HG02884 (cell line): ENCODE measurements around the gene COL4A1.

Source experiments
- ATAC-seq: cut with Tn5 transposase; IDR thresholded peaks from one replicate; pipeline ENCODE4 v1.9.1; 2021; ENCODE audit warnings: mild to moderate bottlenecking, moderate library complexity; ENCODE audit not compliant: unreplicated experiment

COL4A1 gene

DNA sequence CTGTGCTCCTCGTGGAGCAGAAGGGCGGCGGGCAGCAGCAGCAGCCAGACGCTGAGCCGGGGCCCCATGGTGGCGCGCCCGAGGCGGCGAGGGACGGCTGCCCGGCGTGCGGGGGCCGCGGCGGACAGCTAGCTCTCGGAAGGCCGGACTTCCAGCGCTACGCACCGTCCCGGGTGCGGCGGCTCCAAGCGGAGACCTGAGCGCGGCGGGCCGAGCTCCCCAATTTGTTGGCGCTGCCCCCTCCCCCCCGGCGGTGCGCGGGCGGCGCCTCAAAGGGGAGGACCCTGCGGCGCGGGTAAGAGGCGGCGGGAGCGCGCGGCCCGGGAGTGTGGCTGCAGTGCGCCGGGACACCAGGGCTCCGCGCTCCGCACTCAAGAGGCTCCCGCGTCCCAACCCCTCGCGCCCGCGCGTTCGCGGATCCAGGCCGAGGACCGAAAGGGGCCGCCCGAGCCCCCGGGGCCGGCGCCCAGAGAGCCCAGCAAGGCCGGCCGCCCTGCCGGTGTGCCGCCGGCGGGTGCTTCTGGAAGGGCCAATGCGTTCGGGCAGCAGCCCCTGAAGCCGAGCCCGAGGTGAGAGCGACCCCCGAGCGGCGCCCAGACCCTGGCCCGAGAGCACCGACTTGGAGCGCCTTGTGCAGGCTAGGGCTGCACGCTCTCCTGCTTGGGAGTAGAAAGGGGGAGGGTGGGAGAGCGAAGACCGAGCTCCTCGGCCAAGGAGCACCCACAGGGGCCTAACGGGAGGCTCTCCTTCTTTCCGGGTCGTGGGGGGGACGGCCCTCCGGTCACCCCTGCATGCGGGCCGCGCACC lies at the start of gene COL4A1, which contains the start of gene COL4A2:
Gene COL4A1 (minus strand): TSS at position 198 of the 807 bp plus-strand sequence. CDS start 130 bp downstream, at position 68.
Gene COL4A2 (plus strand): TSS at position 325 of the 807 bp plus-strand sequence. CDS start 620 bp downstream, outside the sequence.
- no peak for ATAC-seq

DNA sequence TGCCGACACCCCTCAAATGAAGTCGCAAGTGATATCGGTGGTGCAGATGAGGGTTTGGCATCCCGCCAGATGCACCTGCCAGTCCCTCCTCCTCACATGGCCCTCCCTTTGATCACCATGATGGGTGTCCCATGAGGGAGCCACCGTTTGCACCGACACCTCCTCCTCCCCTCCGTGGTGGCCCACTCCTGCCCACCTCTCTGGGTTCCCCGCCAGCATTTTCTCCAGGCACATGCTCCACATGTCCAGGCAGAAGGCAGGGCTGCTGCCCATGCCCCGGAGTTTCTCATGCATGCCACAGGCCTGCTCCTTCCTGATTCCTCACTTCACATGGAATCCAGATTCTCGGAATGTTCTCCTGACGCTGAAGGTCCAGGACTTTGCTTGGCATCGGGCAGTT lies 49.4 kb upstream of the COL4A1 start:
- ATAC-seq, result no peak

- ATAC-seq, result no peak
Measured at GRCh38 chr13:110354715-110355473, 47.9 kb upstream of the COL4A1 start.

DNA sequence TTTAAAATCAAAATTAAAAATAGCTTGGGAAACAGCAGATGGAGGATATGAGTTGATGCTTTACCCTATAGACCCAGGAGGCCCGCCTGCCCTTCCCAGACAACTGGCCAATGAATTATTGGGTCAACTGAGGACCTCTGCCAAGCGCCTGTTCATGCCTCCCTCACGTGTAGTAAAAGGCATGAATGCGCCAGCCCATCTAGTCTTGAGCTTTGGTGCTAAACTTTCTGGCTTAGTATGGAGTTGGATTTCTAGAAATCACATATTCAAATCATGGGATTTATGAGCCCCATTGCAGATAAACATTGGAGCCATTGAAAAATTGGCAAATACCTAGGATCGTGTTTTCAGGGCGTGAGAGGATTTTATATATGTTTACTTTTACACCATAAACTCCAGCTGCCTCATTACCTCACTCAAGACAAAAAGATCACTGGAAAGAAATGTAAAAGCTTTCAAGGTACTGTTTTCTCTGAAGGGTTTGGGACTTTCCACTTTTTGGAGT lies 47.2 kb upstream of the COL4A1 start:
- no peak for ATAC-seq

GRCh38 chr13:110353339-110353977 lies 46.5 kb upstream of the COL4A1 start:
- no peak for ATAC-seq

DNA sequence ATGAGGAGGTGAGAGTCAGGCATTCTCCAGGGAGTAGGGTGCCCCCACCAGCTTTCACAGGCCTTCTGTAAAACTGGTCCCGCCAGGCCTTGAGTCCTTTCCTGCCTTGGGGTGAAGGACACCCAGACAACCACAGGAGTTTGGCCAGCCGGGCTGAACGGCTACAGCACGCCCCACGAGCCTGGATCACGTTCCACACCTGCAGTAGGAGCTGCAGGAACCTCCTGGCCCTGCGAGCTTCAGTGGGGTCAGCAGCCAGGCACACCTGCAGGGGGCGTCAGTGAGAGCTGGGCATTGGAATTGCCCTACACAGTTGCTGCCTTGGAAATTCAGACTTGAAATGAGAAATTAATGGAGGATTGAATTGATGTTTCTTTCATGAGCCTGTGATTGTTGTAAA lies 45.8 kb upstream of the COL4A1 start:
- ATAC-seq, result no peak

- ATAC-seq, result no peak
Measured at GRCh38 chr13:110351636-110352420, 44.9 kb upstream of the COL4A1 start.

GRCh38 chr13:110350509-110350908 lies 43.6 kb upstream of the COL4A1 start:
- no peak for ATAC-seq

DNA sequence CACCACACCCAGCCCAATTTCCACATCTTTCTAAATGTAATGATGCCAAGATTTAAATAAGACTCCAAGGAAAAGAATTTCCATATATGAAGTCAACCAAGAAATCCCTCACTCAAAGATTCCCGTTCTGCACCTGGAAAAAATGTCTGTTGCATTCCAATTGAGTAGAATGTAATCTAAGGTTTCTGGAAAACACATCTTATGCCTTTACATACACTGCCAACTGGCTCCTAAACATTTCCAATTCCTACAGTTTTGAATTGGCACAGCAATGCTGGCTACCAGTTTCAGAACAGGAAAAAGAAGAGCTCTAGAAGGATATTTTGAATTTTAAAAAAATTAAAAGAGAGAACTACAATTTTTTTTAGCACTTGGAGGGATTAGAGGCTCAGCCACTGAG lies 43.1 kb upstream of the COL4A1 start:
- no peak for ATAC-seq

DNA sequence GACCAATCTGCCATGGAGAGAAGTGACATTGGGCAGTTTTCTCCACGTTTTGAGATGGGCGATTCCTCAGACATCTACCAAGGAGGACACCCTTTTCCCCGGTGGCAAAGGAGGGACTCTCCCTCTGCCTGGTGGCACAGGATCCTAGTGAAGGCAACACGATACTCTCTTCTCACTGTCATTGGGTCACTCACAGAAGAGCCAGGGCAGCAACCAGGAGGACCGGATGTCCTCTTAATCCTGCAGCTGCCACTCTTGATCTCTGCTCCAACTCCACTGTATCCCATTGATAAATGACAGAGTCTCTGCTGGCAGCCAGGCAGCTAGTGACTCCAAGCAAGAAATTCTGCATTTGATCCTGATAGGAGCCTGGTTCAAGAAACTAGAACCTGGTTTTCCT lies 42.3 kb upstream of the COL4A1 start:
- no peak for ATAC-seq

GRCh38 chr13:110348309-110349105 lies 41.5 kb upstream of the COL4A1 start:
- no peak for ATAC-seq

DNA sequence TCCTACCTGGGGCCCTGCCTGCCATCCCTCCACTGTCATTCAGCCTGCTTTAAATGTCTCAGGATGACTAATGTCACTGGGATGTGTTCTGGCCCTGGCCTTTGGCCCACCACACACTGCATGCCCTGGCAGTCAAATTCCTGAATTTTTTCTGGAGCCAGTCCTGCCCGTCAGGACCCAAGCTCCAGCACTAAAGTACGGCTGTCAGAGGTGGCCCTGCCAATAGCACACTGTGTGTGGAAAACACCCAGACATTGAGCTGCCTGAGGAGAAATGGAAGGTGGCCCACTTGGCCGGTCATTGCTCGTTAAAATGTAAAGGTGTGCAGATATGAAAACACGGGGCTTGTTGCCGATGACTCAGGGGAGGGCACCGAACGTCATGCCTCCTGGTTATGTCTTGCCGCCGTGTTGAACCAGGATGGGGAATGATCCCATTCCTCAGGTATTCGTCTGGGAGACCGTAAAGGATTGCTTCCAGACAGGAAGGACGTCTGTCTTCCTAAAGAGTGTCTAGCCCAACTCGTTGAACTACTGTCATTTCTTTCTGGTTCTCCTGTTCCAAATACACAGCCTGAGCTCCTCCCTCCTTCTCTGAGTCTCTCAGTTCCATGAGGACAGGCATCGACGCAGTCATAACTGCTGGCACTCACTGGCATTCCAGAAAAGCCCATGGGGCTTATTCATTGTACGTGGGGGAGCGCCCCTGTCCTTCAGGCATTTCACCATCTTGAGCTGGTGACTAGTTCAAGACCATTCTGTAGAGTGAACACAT lies 40.8 kb upstream of the COL4A1 start:
- no peak for ATAC-seq

DNA sequence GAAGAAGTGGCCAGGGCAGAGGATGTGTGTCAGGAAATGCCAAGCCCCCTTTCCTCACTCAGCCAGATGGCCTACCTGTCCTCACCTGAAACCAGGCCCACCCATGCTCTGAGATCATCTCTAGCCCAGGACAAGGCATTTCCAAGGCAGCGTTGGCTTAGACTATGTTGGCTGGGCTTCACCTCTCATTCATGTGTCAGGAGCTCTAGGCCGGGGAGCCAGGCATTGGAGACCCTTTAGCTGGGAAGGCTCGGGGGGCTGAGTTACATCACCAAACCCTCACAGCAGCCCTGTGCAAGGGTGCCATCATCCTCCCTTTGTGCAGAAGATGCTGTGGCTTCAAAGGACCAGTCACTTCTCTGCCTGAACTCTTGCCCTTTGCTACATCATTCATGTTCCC lies 40.1 kb upstream of the COL4A1 start:
- no peak for ATAC-seq

- ATAC-seq, result no peak
Measured at GRCh38 chr13:110346661-110347067, 39.7 kb upstream of the COL4A1 start.

DNA sequence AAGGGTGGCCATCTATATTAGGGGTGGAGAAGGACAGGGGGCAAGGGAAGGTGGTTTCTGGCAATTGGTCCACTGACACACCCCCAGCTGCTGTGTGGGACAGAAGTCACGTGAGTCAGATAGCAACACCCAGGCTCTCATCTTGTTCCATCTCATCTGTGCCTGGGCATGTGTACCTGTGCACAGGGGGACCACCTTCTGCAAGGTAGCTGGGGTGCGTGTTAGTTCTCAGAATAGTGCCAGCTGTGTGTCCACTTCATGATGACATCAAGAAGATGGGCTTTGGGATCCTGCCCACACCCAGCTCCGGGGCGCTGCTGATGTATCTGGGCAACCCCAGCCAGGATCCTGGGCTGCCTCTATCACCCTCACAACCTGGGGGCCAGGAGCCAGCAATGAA lies 38.7 kb upstream of the COL4A1 start:
- ATAC-seq, result no peak

GRCh38 chr13:110345266-110345665 lies 38.3 kb upstream of the COL4A1 start:
- no peak for ATAC-seq

DNA sequence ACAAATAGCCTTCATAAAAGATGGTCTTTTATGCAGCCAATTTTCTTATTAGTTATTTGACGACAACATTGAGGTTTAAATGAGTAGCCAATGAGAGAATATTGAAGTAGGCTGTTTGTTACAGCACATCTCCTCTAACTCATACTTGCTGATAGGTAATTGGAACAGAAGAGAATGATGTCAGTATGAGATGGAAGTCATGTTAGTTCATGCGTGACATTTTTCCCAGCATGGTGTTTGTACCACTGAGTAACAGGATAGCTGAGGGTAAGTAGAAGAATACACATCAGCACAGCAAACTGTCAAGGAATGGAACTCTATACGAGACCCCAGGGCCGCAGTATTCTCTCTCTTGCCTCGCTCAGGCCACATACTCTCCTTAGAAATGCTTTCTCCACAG lies 37.4 kb upstream of the COL4A1 start:
- no peak for ATAC-seq

DNA sequence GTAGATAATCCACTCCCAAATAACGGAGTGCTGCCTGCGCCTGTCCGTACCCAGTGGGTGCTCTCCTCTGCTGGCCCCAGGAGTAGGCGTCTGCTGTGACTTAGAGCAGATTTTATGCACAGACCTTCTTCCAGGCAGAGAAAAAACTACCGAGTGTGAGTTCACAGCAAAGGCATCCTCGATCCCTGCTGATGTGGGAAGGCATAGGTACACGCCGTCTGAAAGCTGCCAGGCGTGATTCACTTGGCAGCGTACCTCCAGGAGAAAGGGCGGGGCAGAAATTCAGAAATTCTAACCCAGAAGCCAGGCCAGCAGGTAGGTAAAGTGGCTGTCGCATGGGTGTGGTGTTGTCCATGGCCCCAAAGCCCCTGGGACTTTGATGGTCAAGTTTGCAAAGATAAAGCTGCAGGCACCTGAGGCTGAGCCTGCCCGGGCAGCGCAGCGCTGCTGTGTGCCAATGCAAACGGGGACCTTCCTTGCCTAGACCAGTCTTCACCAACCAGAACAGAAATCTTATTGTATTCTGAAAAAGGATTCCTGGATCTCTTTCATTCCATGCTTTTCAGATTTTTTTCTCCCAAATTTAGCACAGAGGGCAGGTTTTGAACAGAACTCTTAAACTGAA lies 36.4 kb upstream of the COL4A1 start:
- ATAC-seq, result no peak

GRCh38 chr13:110342474-110342873 lies 35.5 kb upstream of the COL4A1 start:
- no peak for ATAC-seq
